Stimulated activated CD8-positive, alpha-beta memory T cell treated with anti-CD3 and anti-CD28 coated beads, Interleukin-12 subunit alpha, Interleukin-12 subunit beta, amount 100 ng/mL, for 4 hours (primary cell): ENCODE results near the gene GOLGA1.
"Not testable (repeated sequence)": the region's sequence is repeated elsewhere in the genome, so short reads cannot be mapped to it uniquely, and the experiment has no call there.

Source experiments
- DNase-seq: peaks from one replicate; pipeline ENCODE4 v3.0.0-alpha.2; 2020; ENCODE audit warnings: low read depth

The GOLGA1 gene, protein sequence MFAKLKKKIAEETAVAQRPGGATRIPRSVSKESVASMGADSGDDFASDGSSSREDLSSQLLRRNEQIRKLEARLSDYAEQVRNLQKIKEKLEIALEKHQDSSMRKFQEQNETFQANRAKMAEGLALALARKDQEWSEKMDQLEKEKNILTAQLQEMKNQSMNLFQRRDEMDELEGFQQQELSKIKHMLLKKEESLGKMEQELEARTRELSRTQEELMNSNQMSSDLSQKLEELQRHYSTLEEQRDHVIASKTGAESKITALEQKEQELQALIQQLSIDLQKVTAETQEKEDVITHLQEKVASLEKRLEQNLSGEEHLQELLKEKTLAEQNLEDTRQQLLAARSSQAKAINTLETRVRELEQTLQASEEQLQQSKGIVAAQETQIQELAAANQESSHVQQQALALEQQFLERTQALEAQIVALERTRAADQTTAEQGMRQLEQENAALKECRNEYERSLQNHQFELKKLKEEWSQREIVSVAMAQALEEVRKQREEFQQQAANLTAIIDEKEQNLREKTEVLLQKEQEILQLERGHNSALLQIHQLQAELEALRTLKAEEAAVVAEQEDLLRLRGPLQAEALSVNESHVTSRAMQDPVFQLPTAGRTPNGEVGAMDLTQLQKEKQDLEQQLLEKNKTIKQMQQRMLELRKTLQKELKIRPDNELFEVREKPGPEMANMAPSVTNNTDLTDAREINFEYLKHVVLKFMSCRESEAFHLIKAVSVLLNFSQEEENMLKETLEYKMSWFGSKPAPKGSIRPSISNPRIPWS

GRCh38 chr9:124940894-124941678 is at the start of gene GOLGA1:
TSS of gene GOLGA1 (minus strand) at chr9:124941083. CDS start at chr9:124938711, 2,372 bp downstream.
- DNase-seq = peak; percentile 89

- no peak for DNase-seq
Observed at GRCh38 chr9:124983698-124984097, 42.8 kb upstream of the GOLGA1 start.

- DNase-seq = no peak
Observed at GRCh38 chr9:124980431-124980830, 39.5 kb upstream of the GOLGA1 start.

DNA sequence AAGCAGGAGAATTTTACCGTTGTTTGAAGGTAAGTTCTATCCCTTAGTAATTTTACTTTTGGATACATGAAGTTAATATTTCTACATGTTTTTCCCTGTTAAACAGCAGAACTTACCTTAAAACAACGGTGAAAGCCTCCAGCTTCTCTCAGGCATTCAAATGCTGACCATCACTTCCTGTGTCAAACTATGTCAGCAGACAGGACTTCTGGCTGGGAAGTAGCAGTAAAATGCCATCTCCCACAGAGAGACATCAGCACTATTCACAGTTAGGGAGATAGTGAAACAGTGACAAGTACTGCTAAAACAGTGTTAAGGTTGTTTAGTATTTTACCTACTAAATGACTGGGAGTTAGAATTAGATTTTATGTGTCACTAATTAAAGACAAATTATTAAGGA is 34.2 kb upstream of the GOLGA1 start:
- no peak for DNase-seq

DNA sequence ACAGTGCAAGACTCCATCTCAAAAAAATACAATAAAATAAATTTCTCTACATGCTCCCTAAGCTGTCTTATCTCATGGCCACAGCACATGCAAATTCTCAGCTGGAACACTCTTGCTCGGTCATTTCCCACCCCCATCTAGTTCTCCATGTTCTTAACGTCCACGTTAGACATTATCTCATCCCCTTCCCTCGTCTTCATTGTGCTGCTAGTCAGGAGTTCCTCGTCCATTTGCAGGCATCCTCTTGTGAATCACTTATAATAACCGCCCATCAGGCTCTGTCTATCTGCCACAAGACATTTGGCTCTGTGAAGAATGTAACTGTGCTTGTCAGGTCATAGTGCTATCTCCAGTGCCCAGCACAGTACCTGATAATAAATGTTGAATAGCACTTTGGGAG is 32.9 kb upstream of the GOLGA1 start:
- DNase-seq = no peak

DNA sequence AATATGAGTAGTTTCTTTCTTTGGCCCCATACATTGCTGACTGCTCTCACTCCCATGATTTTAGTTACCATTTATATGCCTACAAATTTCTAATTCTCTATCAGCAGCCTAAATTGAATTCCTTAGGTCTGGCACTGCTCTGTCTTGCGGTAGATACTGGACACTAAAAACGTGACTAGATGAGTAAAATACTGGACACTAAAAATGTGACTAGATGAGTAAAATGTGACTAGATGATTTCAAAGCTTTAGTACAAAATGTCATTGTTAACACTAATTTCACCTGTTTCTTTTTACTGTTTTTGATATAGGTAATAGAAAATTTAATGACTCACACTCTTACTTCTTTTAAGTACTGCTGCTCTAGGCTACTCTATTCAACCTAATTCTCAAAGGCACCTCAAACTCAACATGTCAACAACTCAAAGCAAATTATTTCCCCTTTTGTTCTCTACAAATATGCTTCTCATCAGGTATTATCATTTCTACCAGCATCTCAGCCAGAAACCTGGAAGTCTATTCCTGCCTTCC is 31.4 kb upstream of the GOLGA1 start:
- DNase-seq = no peak

GRCh38 chr9:124969401-124969800 is 28.5 kb upstream of the GOLGA1 start:
- DNase-seq = no peak

- DNase-seq = no peak
Observed at GRCh38 chr9:124968238-124968637, 27.4 kb upstream of the GOLGA1 start.

DNA sequence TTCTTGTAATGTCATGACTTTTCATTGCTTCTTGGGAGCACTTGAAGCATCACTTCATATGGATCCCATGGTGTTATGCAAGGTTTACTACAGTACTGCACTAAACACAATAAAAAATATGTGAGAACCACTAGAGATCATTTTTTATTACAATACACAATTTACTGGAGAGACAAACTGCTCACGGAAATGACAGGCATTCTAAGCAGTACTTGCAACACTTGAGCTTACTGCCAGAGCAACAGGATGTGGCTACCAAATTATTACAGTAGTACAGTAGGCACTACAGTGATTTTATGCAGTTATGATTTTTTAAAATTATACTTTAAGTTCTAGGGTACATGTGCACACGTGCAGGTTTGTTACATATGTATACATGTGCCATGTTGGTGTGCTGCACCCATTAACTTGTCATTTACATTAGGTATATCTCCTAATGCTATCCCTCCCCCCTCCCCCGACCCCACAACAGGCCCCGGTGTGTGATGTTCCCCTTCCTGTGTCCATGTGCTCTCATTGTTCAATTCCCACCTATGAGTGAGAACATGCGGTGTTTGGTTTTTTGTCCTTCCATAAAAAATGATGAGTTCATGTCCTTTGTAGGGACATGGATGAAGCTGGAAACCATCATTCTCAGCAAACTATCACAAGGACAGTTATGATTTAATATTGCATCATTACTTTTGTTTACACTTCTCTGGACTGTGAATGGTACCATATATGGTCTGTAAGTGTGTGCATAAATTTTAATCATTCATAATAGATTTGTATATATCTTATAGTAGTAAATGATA is 25.1 kb upstream of the GOLGA1 start:
- not testable (repeated sequence) for DNase-seq

GRCh38 chr9:124964604-124965003 is 23.7 kb upstream of the GOLGA1 start:
- no peak for DNase-seq

DNA sequence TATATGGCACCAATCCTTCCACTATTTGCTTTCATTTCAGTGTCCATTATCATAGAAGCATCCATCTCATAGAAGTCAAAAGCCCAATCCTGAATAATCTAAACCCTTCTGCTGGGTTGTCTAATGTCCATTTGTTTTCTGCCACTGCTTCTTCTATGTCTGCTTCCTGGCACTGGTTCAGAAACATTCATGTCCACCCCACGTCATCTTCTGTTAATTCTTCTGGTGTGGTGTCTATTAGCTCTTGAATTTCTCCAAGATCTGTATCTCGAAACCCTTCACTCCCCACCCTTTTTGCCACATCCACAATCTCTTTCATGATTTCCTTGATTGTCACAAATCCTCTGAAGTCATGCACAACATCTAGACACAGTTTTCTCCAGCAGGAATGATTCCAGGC is 23.2 kb upstream of the GOLGA1 start:
- DNase-seq = no peak

DNA sequence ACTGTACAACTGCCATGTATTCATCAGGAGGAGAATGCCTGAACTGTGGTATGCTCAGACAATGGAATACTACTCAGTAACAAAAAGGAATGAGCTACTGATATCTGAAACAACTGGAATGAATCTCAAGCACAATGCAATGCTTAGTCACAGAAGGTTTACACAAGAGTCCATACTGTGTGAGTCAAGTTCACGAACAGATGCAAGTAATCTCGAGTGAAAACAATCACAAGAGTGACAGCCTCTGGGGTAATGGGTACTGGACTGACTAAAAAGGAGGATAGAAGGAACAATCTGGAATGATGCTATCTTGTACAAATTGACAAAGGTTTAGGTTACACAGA is 19.5 kb upstream of the GOLGA1 start:
- DNase-seq = no peak

DNA sequence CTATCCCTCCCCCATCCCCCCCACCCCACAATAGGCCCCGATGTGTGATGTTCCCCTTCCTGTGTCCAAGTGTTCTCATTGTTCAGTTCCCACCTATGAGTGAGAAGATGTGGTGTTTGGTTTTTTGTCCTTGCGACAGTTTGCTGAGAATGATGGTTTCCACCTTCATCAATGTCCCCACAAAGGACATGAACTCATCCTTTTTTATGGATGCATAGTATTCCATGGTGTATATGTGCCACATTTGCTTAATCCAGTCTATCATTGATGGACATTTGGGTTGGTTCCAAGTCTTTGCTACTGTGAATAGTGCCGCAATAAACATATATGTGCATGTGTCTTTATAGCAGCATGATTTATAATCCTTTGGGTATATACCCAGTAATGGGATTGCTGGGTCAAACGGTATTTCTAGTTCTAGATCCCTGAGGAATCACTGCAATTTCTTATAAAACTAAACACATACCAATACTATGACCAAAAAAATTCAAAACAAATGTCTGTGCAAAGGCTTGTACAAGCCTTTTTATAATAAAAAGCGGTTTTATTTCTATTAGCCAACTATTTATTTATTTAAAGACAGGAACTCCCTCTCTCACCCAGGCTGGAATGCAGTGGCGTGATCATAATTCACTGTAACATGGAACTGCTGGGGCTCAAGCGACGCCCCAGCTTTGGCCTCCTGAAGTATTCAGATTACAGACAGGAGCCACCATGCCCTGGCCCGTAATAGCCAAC is 19.0 kb upstream of the GOLGA1 start:
- DNase-seq = not testable (repeated sequence)

- DNase-seq = no peak
Observed at GRCh38 chr9:124954255-124954654, 13.4 kb upstream of the GOLGA1 start.

DNA sequence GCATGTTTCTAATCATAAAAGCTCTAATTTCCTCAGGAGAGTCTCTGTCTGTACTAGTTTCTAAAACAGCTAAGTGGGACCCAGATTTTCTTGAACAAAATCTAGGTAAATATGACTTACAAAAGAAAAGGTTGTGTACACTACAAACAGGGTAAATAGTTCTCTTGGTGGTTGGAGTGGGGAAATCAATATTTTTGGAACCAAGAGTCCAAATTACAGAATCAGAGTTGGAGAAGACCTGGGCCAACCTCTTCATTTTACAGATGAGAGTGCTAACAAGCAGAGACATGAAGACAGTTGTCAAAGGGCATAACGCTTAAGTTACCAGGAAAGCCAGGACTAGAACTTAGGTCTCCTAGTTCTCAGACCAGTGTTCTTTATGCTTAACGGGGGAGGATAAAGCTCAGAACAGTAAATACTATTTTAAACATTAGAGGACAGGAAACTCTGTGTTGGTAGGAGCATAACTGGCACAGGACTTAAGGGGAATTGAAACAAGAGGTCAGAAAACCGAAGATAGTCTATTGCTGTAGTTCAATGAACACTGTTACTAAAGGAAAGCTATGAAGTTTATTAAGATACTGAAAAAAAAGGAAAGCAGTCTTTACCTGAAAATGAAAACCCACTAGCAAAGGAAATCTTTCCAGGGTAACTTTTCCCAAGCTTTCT is 9.3 kb upstream of the GOLGA1 start:
- no peak for DNase-seq

DNA sequence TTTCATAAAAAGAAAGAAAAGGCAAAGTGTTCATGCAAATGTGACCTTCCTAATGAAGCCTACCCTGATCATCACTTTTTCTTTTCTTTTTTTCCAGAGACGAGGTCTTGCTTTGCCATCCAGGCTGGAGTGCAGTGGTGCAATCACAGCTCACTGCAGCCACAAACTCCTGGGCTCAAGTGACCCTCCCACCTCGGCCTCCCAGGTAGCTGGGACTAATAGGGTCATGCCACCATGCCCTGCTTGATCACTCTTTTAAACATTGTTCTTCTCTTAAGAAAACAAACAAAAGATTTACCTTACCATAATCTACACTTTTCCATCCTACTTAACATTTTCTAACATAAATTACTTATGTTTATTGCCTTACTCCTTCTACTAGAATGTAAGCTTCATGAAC is 8.5 kb upstream of the GOLGA1 start:
- no peak for DNase-seq

GRCh38 chr9:124947727-124948391 is 7.0 kb upstream of the GOLGA1 start:
- DNase-seq = no peak

DNA sequence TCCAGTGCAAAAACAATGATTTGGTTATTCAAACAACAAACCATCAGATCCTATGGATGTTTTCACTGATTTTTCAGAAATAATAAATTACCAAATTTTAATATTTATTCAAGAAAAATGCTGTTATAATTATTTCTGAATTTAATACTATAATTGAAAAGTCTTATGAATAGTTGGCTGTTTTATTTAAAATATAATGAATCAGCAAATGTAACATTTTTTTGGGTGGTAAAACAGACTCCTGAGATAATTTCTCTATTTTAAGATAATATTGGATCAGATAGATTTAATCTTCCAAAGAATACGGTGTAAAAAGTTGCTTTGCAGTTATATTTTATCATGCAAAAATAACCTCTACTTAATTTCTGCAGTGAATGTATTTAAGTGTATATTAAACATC is 5.3 kb upstream of the GOLGA1 start:
- DNase-seq = no peak

- peak; percentile 30 for DNase-seq
Observed at GRCh38 chr9:124941679-124942561, 1.0 kb upstream of the GOLGA1 start.
